Caco-2 (cell line): ENCODE data around the gene ACOT7. TPM values are rescaled to one million over a fixed set of nuclear protein-coding genes. Genes with fewer than 3 reads are reported as not detected.
"Not testable (repeated sequence)": the region's sequence is repeated elsewhere in the genome, so short reads cannot be mapped to it uniquely, and the experiment has no call there.

Experiments
- BruUV-seq: library from RNA; stranded (reverse); fragments of 400-500 nt; replicated peaks from 2 replicates; lab custom pipeline; 2021; lab: Mats Ljungman, UMichigan
- CTCF ChIA-PET: fragments of 300-600 bp; sonication (Branson Sonifier 250); formaldehyde crosslinking; loops from one replicate; lab custom pipeline; 2022; ENCODE audit warnings: antibody characterized with exemption; lab: Charles Lee
- POLR2A ChIA-PET: fragments of 300-600 bp; sonication (Branson Sonifier 250); formaldehyde crosslinking; loops from one replicate; lab custom pipeline; 2022; ENCODE audit warnings: antibody characterized with exemption; lab: Charles Lee
- DNase-seq, 2 experiments: peaks; one replicate each; pipeline versions ENCODE4 v3.0.0 to v3.0.0-alpha.2; 2020 to 2022
- H3K27me3 ChIP-seq: replicated peaks from 2 replicates; pipeline ENCODE4 v1.6.0; 2011; ENCODE audit warnings: low read length; ENCODE audit not compliant: control insufficient read depth, insufficient read depth
- H3K36me3 ChIP-seq: 2 replicates; pipeline ENCODE4 v1.5.1; 2011; ENCODE audit warnings: low read length; ENCODE audit not compliant: control insufficient read depth, insufficient read depth
- H3K4me1 ChIP-seq: fragments of 250-450 bp; sonication (Bioruptor Pico); 2 replicates; pipeline ENCODE4 v1.5.1; 2020; ENCODE audit warnings: mild to moderate bottlenecking
- H3K4me3 ChIP-seq: 2 replicates; pipeline ENCODE4 v1.5.1; 2011; ENCODE audit warnings: low read depth, mild to moderate bottlenecking, control low read depth, low read length
- H3K9me3 ChIP-seq: fragments of 250-450 bp; sonication (Bioruptor Pico); 2 replicates; pipeline ENCODE4 v1.5.1; 2020; ENCODE audit warnings: mild to moderate bottlenecking, moderate library complexity
- H3K27ac Mint-ChIP-seq: one replicate; pipeline ENCODE4 v1.8.0; 2022; ENCODE audit warnings: mixed read lengths; ENCODE audit not compliant: unreplicated experiment
- H3K27me3 Mint-ChIP-seq: one replicate; pipeline ENCODE4 v1.8.0; 2022; ENCODE audit warnings: mixed read lengths; ENCODE audit not compliant: insufficient read depth, unreplicated experiment
- H3K36me3 Mint-ChIP-seq: one replicate; pipeline ENCODE4 v1.8.0; 2022; ENCODE audit warnings: mild to moderate bottlenecking, mixed read lengths; ENCODE audit not compliant: insufficient read depth, unreplicated experiment
- H3K4me1 Mint-ChIP-seq: one replicate; pipeline ENCODE4 v1.8.0; 2022; ENCODE audit warnings: low read depth, mixed read lengths; ENCODE audit not compliant: unreplicated experiment
- H3K4me3 Mint-ChIP-seq: one replicate; pipeline ENCODE4 v1.8.0; 2022; ENCODE audit warnings: mild to moderate bottlenecking, moderate library complexity, mixed read lengths; ENCODE audit not compliant: unreplicated experiment
- H3K9me3 Mint-ChIP-seq: one replicate; pipeline ENCODE4 v1.8.0; 2022; ENCODE audit warnings: mixed read lengths; ENCODE audit not compliant: unreplicated experiment
- intact Hi-C: fragments of 100-400 bp; cut with micrococcal nuclease; formaldehyde crosslinking; loops from one replicate; pipeline ENCODE4 v1.10.0; 2022; ENCODE audit not compliant: unreplicated experiment
- total RNA-seq: library from RNA; stranded (reverse); gene quantifications from 2 replicates; pipeline ENCODE4 v1.2.3, GENCODE V29; 2022
- TF ChIP-seq, protein P1 (sequence below), 2 experiments: fragments of 200-600 bp in 1 of 2; IDR thresholded peaks; 1 replicate in 1 of 2; 2 replicates in 1 of 2; pipeline versions ENCODE4 v1.5.1 to v1.8.0; 2011 to 2022; ENCODE audit warnings: antibody characterized with exemption in 1 of 2, control low read depth in 1 of 2, inconsistent platforms in 1 of 2, low read depth in 1 of 2, low read length in 1 of 2, mild to moderate bottlenecking in 1 of 2, moderate library complexity in 1 of 2; ENCODE audit not compliant: insufficient read depth in 1 of 2, severe bottlenecking in 1 of 2, unreplicated experiment in 1 of 2

ACOT7 gene
- total RNA-seq, 1 experiment from 2014 or later, result 221 TPM

DNA sequence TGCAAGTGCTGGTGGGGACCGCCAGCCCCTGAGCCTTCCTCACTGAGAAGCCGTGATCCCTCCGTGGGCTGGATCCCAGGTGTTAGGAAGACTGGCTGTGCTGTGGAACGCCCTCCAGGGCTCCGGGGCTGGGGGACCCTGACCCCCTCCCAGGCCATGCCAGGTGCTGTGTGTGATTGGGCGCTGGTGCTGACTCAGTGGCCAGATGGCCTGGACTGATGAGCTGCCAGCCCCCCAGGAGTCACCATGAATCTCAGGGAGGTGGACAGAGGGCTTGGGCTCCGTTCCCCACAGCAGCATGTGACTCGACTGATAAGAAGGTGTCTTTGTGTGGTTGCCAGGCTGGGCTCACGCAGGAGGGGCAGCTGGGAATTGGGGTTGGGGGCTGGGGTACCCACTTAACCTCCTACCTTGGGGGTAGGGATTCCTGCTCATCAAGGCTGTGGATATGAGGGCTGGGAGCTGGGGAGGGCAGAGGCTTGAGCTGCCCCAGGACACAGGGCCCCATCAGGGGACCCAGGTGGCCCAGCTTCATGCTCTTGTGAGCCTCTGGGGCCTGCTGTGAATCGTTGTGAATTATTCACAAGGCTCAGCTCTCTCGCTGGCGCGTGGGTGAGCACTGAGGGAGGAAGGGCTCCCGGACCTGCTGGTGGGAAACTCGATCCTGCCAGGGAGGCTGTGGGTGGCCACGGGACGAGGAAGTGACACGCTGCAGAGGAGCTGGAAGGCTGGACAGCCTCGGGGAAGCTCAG lies 36.3 kb upstream of the ACOT7 start:
- H3K27ac Mint-ChIP-seq, H3K27me3 ChIP-seq, H3K27me3 Mint-ChIP-seq, BruUV-seq, H3K4me3 Mint-ChIP-seq, H3K9me3 ChIP-seq, H3K4me1 Mint-ChIP-seq, intact Hi-C loops, H3K4me3 ChIP-seq, POLR2A ChIA-PET, H3K36me3 Mint-ChIP-seq, H3K36me3 ChIP-seq, H3K9me3 Mint-ChIP-seq, H3K4me1 ChIP-seq, DNase-seq: not testable (repeated sequence)
- CTCF ChIA-PET, result interaction anchor here (1.4 kb wide), 1 partner anchor 11 kb away, joined by 5 read pairs; no protein-coding TSS in a partner anchor

DNA sequence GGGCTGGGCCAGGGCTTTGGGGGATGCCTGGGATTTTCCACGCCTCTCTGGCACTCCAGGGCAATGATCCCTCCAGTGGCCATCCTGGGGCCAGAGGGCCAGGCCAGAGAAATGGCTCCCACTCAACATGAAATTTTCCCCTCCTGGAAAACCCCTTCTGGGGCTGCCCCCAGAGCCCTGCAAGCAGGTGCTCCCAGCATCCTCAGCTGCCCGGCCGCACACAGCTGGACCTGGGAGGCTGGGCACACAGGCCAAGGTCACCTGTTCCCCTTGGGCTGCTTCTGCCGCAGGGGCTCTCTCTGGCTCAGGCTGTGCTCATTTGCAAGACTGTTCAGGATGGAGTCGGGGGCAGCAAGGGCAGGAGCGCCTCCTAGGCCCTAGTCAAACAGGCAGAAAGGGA lies 34.9 kb upstream of the ACOT7 start:
- H3K4me3 ChIP-seq, H3K9me3 Mint-ChIP-seq, H3K27me3 Mint-ChIP-seq, H3K9me3 ChIP-seq, POLR2A ChIA-PET, BruUV-seq, H3K27me3 ChIP-seq, H3K4me3 Mint-ChIP-seq, DNase-seq, H3K36me3 Mint-ChIP-seq, intact Hi-C loops, H3K36me3 ChIP-seq, H3K4me1 Mint-ChIP-seq, H3K27ac Mint-ChIP-seq: not testable (repeated sequence)
- H3K4me1 ChIP-seq, result peaks cover 14% of the 10 kb centered on the region
- CTCF ChIA-PET, result interaction anchor here (1.0 kb wide), 1 partner anchor 10 kb away, joined by 4 read pairs; no protein-coding TSS in a partner anchor

DNA sequence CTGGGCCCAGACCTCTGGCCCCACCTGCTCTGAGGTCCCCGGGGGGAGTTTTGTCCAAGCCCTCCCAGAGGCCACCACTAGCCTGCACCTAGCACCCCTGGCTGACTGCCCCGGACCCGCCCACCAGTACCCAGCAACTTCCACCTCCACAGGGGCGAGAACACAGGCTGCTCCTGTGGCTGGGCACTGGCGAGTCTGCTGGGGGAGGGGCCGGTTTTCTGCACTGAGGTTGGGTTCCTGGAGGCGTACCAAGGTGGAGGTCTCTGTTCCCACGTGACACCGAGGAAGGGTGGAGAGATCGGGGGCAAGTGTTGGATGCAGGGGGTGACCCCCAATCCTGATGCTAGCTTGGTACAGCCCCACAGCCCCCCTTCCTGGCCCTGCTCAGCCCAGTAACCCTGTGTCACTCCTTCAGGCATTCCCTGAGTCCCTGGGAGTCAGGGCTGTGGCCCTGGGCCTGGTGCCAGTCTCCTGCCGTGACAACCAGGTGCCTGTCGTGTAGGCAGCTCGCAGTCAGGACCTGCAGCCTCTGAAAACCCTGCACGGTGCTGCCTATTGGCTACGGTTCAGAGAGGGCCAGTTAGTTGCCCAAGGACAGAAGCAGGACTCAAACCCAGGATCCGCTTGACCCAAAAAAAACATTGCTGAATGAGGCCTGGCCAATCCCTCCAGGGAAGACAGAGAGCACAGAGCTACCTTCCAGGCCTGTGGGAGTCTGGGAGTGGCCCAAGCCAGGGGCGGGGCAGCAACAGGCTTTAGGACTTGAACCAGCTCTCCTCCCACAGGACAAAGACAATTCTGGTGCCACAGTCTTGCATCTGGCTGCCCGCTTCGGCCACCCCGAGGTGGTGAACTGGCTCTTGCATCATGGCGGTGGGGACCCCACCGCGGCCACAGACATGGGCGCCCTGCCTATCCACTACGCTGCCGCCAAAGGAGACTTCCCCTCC lies 34.1 kb upstream of the ACOT7 start:
- intact Hi-C loops, result no loop called here
- Mint-ChIP-seq H3K9me3 (no peaks in the 10 kb centered on the region), H3K27ac (no peak overlapping the region), H3K36me3 (no peaks in the 10 kb centered on the region), H3K4me1 (no peaks in the 10 kb centered on the region), H3K27me3 (no peaks in the 10 kb centered on the region), H3K4me3 (no peak overlapping the region)
- H3K27me3 ChIP-seq, result peaks cover 1% of the 10 kb centered on the region
- no peaks in the 10 kb centered on the region for H3K9me3 ChIP-seq
- ChIA-PET POLR2A (no interaction called here), CTCF (interaction anchor here (1.0 kb wide), 1 partner anchor 10 kb away, joined by 4 read pairs; no protein-coding TSS in a partner anchor)
- peak in 1 of 2 experiments; percentile 28 for DNase-seq
- H3K4me3 ChIP-seq, result no peak overlapping the region
- peaks cover 14% of the 10 kb centered on the region for H3K4me1 ChIP-seq
- TF ChIP-seq, protein P1, sequence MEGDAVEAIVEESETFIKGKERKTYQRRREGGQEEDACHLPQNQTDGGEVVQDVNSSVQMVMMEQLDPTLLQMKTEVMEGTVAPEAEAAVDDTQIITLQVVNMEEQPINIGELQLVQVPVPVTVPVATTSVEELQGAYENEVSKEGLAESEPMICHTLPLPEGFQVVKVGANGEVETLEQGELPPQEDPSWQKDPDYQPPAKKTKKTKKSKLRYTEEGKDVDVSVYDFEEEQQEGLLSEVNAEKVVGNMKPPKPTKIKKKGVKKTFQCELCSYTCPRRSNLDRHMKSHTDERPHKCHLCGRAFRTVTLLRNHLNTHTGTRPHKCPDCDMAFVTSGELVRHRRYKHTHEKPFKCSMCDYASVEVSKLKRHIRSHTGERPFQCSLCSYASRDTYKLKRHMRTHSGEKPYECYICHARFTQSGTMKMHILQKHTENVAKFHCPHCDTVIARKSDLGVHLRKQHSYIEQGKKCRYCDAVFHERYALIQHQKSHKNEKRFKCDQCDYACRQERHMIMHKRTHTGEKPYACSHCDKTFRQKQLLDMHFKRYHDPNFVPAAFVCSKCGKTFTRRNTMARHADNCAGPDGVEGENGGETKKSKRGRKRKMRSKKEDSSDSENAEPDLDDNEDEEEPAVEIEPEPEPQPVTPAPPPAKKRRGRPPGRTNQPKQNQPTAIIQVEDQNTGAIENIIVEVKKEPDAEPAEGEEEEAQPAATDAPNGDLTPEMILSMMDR (IDR thresholded peaks at IDR 0.05; ENCODE audit: insufficient read depth in 1 of 2, low read depth in 1 of 2, low read length in 1 of 2, severe bottlenecking in 1 of 2, unreplicated experiment in 1 of 2), result no peak
- H3K36me3 ChIP-seq, result no peaks in the 10 kb centered on the region
- BruUV-seq, result no TSS peak
